ENCODE results near the gene IL13RA2.

The IL13RA2 gene, protein sequence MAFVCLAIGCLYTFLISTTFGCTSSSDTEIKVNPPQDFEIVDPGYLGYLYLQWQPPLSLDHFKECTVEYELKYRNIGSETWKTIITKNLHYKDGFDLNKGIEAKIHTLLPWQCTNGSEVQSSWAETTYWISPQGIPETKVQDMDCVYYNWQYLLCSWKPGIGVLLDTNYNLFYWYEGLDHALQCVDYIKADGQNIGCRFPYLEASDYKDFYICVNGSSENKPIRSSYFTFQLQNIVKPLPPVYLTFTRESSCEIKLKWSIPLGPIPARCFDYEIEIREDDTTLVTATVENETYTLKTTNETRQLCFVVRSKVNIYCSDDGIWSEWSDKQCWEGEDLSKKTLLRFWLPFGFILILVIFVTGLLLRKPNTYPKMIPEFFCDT

DNA sequence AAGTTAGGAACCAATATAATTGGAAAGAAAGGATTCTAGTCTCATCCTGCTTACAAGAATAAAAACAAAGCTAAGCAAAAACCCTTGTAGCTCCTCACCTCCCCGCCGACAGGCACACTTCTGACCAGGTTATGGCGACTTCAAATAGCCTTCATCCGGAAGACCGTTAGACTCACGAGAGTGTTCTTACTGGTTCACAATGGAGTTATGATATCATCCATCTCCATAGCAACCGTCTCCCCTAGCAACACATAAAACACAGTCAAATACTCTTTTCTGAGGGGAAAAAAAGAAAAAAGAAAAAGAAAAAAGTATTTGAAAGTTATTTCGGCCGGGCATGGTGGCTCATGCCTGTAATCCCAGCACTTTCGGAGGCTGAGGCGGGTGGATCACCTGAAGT is at the start of gene IL13RA2:
Gene IL13RA2, minus strand, starts transcription at position 162 of the 400 bp plus-strand sequence. CDS start 347 bp downstream, outside the sequence.
- DNase-seq (ENCODE audit: low read depth), result no peak
- no peak within 1 kb of the TSS for H3K4me3 ChIP-seq (ENCODE audit: low read length)
- TF ChIP-seq, protein P1, sequence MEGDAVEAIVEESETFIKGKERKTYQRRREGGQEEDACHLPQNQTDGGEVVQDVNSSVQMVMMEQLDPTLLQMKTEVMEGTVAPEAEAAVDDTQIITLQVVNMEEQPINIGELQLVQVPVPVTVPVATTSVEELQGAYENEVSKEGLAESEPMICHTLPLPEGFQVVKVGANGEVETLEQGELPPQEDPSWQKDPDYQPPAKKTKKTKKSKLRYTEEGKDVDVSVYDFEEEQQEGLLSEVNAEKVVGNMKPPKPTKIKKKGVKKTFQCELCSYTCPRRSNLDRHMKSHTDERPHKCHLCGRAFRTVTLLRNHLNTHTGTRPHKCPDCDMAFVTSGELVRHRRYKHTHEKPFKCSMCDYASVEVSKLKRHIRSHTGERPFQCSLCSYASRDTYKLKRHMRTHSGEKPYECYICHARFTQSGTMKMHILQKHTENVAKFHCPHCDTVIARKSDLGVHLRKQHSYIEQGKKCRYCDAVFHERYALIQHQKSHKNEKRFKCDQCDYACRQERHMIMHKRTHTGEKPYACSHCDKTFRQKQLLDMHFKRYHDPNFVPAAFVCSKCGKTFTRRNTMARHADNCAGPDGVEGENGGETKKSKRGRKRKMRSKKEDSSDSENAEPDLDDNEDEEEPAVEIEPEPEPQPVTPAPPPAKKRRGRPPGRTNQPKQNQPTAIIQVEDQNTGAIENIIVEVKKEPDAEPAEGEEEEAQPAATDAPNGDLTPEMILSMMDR (conservative IDR thresholded peaks at IDR 0.05; ENCODE audit: low read length), result no peak

DNA sequence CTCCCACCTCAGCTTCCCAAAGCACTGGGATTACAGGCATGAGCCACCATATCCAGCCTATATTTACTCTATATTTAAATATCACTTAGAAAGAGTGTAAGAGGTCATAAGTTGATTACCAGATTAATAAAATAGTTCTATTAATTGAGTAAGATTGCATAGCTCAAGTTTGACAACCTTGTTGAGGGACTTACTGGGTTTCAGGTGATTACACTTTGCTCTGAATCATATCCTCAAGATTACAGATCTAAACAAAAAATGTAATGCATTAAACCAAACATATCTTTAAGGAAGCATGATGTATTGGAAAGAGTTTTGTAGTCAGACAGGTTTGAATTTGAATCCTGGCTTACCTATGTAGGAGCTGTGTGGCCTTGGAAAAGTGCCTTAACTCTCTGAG is 47.9 kb upstream of the IL13RA2 start:
- TF ChIP-seq, protein P1 (conservative IDR thresholded peaks at IDR 0.05; ENCODE audit: low read length), result no peak
- no peak overlapping the region for H3K4me3 ChIP-seq (ENCODE audit: low read length)
- no peak for DNase-seq (ENCODE audit: low read depth)

DNA sequence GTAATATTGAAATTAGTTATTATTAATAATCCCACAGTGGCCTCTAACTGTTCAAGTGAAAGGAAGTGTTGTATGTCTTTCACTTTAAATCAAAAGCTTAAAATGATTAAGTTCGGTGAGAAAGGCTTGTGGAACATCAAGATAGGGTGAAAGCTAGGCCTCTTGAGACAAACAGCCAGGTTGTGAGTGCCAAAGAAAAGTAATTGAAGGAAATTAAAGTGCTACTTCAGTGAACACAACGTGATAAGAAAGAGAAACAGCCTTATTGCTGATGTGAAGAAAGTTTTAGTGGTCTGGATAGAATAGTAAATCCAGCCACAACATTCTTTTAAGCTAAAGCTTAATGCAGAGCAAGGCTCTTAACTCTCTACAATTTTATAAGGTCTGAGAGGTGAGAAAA is 42.6 kb upstream of the IL13RA2 start:
- TF ChIP-seq, protein P1 (conservative IDR thresholded peaks at IDR 0.05; ENCODE audit: low read length), result no peak
- no peak for DNase-seq (ENCODE audit: low read depth)

DNA sequence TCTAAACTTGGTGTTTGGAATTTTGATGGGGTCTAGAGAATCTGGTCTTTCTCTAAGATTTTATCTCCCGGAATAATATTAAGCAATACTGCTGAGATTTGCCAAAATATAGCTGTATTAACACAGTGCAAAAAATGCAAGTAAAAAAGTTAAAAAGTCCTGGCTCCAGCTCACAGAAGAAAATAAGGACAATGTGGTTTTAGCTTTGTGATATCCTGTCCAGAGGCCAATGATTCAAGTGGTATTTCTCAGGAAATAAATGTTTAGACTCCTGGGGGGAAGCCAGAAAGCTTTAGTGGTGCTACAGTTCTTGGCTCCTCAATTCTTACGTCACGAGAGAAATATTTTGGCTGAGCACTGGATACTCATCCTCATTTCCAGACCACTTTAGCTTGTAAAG is 40.9 kb upstream of the IL13RA2 start:
- no peak overlapping the region for H3K4me3 ChIP-seq (ENCODE audit: low read length)
- TF ChIP-seq, protein P1 (conservative IDR thresholded peaks at IDR 0.05; ENCODE audit: low read length), result no peak
- peak; percentile 95 for DNase-seq (ENCODE audit: low read depth)

More for the DNA sequence above, 42.6 kb upstream of the IL13RA2 start:
- no peak overlapping the region for H3K4me3 ChIP-seq (ENCODE audit: low read length)

DNA sequence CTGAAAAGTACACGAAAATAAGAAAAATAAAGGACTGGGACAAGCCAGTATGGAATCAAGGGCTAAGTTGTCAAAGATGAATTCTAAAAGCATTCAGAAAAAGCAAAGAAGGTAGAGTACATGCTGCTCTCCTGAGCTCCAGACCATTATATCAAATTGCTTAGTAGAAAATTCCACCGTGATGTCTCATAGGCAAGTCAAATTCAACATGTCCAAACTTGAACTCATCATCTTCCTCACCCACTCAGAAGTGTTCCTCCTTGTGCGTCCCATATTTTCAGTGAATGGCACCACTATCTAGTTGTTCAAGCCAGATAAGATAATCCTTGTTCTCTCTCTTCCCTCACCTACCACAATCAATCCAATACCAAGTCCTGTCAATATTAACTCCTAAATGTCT is 37.5 kb upstream of the IL13RA2 start:
- TF ChIP-seq, protein P1 (conservative IDR thresholded peaks at IDR 0.05; ENCODE audit: low read length), result no peak
- DNase-seq (ENCODE audit: low read depth), result no peak
- no peak overlapping the region for H3K4me3 ChIP-seq (ENCODE audit: low read length)

DNA sequence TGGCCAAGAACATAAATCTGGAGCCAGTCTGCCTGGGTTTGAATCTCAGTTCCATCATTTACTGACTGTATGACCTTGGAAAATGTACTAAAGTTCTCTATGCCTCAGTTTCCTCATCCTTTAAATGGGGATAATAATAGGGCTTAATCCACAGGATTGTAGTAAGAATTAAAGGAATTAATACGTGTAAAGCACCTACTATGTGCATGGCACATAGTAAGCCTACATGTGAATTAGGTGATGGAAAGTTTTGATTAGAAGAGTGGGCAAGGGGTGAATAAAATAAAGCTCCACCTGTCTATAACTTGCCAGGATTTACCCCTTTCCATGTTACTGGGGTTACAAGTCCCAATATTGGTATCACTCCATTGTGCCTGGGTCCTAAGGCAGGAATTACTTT is 35.8 kb upstream of the IL13RA2 start:
- no peak for DNase-seq (ENCODE audit: low read depth)
- TF ChIP-seq, protein P1 (conservative IDR thresholded peaks at IDR 0.05; ENCODE audit: low read length), result no peak

DNA sequence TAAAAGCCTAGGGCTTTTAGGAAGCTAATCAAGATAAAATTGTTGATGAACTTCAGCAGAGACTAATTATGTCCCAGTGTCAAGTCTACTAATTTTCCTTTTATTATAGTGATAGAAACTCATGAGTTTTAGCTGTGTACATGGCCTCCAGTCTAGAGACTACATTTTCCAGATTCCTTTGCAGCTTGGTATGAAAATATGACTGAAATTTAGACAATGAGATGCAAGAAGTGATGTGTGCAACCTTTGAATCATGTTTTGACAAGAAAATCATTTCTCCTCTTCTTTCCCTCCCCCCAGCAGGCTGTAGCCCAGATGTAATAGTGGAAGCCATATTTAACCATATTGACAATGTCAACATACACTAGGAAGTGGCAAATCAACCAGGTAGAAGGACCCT is 30.3 kb upstream of the IL13RA2 start:
- DNase-seq (ENCODE audit: low read depth), result peak; percentile 50
- H3K4me3 ChIP-seq (ENCODE audit: low read length), result no peak overlapping the region
- TF ChIP-seq, protein P1 (conservative IDR thresholded peaks at IDR 0.05; ENCODE audit: low read length), result no peak

More for the DNA sequence above, 35.8 kb upstream of the IL13RA2 start:
- no peak overlapping the region for H3K4me3 ChIP-seq (ENCODE audit: low read length)
